Peyer's patch (tissue), 4 donors: ENCODE data around the gene SPTAN1.

Experiments used
- POLR2A ChIP-seq, 2 donors: fragments of 450-650 bp; IDR thresholded peaks; one replicate each; pipeline ENCODE4 v1.5.1; 2017; ENCODE audit warnings: antibody characterized with exemption in 2 of 2, mild to moderate bottlenecking in 2 of 2, moderate library complexity in 2 of 2
- TF ChIP-seq, protein P1 (sequence below), 6 experiments: fragments of 450-650 bp in 4 of 6; fragments of 200-600 bp in 2 of 6; sonication (generic) in 1 of 6; IDR thresholded peaks; one replicate each; pipeline ENCODE4 v1.5.1; 2017 to 2019; ENCODE audit warnings: antibody characterized with exemption in 6 of 6, mild to moderate bottlenecking in 3 of 6, moderate library complexity in 1 of 6

DNA sequence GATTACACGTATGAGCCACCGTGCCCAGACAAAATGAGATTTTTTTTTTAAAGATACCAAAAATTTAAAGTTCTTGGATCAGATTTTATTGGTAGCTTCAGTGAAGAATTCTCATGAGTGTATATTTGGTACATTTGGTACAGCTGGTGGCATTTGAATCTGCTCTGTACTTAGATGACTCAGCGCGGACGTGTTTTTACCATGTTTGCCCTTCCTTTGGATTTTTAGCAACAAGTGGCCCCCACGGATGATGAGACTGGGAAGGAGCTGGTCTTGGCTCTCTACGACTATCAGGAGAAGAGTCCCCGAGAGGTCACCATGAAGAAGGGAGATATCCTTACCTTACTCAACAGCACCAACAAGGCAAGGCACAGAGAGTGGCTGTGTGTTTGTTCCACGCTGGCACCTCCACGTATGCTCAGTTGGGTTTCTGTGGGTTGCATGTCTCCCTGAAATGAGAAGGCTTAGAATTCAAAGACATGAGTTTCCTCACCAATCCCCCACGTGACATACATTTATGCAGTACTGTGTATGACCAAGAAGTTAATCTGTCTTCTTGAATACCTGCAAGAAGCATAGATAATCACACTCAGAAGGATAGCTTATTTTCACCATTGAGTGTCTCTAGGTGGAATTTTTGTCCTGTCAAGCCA, 36.3 kb downstream of the SPTAN1 start:
- TF ChIP-seq, protein P1, sequence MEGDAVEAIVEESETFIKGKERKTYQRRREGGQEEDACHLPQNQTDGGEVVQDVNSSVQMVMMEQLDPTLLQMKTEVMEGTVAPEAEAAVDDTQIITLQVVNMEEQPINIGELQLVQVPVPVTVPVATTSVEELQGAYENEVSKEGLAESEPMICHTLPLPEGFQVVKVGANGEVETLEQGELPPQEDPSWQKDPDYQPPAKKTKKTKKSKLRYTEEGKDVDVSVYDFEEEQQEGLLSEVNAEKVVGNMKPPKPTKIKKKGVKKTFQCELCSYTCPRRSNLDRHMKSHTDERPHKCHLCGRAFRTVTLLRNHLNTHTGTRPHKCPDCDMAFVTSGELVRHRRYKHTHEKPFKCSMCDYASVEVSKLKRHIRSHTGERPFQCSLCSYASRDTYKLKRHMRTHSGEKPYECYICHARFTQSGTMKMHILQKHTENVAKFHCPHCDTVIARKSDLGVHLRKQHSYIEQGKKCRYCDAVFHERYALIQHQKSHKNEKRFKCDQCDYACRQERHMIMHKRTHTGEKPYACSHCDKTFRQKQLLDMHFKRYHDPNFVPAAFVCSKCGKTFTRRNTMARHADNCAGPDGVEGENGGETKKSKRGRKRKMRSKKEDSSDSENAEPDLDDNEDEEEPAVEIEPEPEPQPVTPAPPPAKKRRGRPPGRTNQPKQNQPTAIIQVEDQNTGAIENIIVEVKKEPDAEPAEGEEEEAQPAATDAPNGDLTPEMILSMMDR (IDR thresholded peaks at IDR 0.05) = no peak
- TF ChIP-seq POLR2A (IDR thresholded peaks at IDR 0.05) = no peak
